Measurements from ENCODE around the gene CCDC92.

CCDC92 gene

GRCh38 chr12:123973552-123974341 lies 1.1 kb upstream of the CCDC92 start:
- peak; percentile 12 to 31 for DNase-seq

- DNase-seq: peak; percentile 46 to 48
Measured at GRCh38 chr12:123971770-123972456, 718 bp downstream of the CCDC92 start.

GRCh38 chr12:123971449-123971769 lies 1.2 kb downstream of the CCDC92 start:
- DNase-seq: no peak

GRCh38 chr12:123967121-123967586 lies 5.5 kb downstream of the CCDC92 start:
- DNase-seq: no peak

- no peak for DNase-seq
Measured at GRCh38 chr12:123966596-123966995, 6.0 kb downstream of the CCDC92 start.

- no peak for DNase-seq
Measured at GRCh38 chr12:123965382-123965781, 7.2 kb downstream of the CCDC92 start.

- no peak for DNase-seq
Measured at GRCh38 chr12:123963821-123964220, 8.8 kb downstream of the CCDC92 start.

GRCh38 chr12:123962513-123962912 lies 10.1 kb downstream of the CCDC92 start:
- DNase-seq: no peak

- no peak for DNase-seq
Measured at GRCh38 chr12:123961585-123962345, 10.9 kb downstream of the CCDC92 start.

GRCh38 chr12:123960856-123961255 lies 11.8 kb downstream of the CCDC92 start:
- no peak for DNase-seq

- no peak for DNase-seq
Measured at GRCh38 chr12:123960029-123960735, 12.4 kb downstream of the CCDC92 start.

- no peak for DNase-seq
Measured at GRCh38 chr12:123958876-123959275, 13.8 kb downstream of the CCDC92 start.

GRCh38 chr12:123958462-123958861 lies 14.2 kb downstream of the CCDC92 start:
- DNase-seq: no peak

GRCh38 chr12:123957196-123957595 lies 15.4 kb downstream of the CCDC92 start:
- DNase-seq: no peak

GRCh38 chr12:123956249-123956648 lies 16.4 kb downstream of the CCDC92 start:
- no peak for DNase-seq

GRCh38 chr12:123954647-123955350 lies 17.8 kb downstream of the CCDC92 start:
- DNase-seq: no peak

GRCh38 chr12:123952037-123952436 lies 20.6 kb downstream of the CCDC92 start:
- no peak for DNase-seq

- no peak for DNase-seq
Measured at GRCh38 chr12:123951467-123951866, 21.2 kb downstream of the CCDC92 start.

- DNase-seq: no peak
Measured at GRCh38 chr12:123950476-123951349, 21.9 kb downstream of the CCDC92 start.

- no peak for DNase-seq
Measured at GRCh38 chr12:123949770-123950165, 22.9 kb downstream of the CCDC92 start.
